A172 (cell line): ENCODE measurements around the gene CFAP73. TPM values are rescaled to one million over a fixed set of nuclear protein-coding genes. Genes with fewer than 3 reads are reported as not detected.

Experiments
- DNase-seq: peaks from one replicate; pipeline ENCODE4 v3.0.0-alpha.2; 2015; ENCODE audit warnings: low spot score
- total RNA-seq: library from RNA; depleted of rRNA; stranded (reverse); fragments of >200 nt; shearing (Covaris generic); gene quantifications from 2 replicates; pipeline ENCODE4 v1.2.3, GENCODE V29; 2014

CFAP73 gene
- total RNA-seq, 1 experiment from 2014 or later = 1.2 TPM

DNA sequence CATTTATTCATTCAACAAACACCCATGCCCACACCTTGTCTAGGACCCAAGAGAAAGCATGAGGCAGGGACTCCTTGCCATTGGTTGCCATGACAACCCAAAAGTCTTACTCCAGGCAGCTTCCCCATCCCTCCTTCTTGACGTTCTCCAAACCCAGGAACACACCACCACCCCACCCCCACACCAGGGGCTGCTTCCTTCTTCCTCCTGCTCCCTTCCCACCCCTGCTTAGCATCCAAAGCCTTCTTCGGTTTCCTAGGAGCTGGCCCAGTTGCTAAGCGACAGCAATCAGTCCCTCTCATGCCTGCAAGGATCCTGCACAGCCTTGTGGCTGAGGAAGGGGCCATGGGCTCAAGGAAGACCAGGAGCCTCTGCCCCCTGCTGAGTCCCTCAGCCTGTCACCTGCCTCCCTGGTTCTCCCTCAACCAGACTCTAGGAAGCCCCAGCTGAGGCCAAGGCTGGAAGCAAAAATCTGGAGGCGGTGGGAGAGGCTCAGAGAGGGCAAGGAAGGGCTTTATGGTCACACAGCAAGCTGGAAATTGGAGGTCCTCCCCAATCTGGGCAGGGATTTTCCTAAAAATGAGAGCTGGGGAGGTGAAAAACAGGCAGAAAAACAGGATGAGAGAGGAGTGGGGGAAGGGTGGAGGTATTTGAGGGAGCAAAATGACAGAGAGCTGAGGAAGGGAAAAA is 29.4 kb upstream of the CFAP73 start:
- DNase-seq = no peak

DNA sequence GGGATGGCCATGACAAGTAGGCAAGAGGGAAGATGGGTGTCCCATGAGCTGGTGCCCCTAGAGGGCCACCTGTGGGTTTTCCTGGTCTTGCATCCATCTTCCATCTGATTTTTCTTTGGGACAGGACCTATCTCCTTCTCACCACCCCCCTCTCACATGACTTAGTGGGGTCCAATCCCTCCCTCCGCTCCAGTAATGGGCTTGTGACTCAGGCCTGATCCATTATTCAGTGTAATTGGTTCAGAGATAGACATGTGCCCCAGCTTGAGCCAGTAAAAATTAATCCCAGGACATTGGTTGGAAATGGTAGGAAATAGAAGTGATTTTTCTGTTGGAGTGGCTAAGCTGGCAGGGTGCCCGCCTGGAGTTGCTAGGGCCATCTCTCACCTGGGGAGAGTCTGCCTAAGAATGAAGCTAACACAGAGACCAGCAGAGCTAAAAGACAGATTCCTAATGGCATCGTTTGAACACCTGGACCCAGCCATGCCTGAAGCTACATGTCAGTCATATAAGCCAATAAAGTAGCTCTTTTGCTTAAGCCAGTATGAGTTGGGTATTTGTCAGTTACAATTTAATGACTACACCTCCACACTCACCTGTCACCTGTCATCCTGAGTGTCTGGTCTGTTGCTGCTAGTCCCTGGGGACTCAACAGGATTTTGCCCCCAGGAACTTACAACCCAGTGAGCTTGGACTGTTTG is 28.7 kb upstream of the CFAP73 start:
- peak; percentile 34 for DNase-seq

- DNase-seq = no peak
Observed at GRCh38 chr12:113127791-113128199, 21.7 kb upstream of the CFAP73 start.

- no peak for DNase-seq
Observed at GRCh38 chr12:113128802-113129663, 20.5 kb upstream of the CFAP73 start.

DNA sequence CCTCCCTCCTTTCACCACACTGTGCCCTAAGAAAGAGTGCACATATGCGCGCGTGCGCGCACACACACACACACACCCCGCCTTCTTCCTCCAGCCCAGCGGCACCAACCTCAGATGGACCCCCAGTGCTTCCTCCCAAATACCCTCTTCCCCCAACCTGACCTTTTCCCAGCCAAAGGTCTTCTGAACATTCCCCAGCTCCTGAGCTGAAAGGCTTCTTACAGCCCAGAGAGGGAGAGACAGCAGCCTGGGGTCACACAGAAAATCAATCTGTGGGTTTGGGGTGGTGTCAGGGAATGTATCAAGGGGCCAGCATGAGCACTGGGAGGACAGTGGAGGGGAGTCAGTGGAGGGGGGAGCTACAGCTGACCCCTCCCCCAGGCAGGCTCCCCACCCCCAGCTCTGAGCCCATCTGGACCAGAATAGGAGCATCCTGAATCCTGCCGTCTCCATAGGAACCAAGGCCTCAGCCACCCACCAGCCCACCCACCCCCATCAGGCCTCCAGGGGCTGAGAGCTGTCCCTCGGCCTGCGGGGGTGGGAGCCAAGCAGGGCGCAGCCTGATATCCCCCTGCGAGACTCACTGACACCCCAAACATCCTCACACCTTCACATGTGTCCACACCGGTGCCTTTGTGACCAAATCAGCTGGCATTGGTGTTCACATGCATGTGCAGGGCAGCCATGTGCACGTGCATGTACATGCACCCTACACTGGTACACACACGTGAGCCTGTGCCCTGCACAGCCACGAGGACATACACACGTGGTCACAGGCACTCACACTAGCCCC is 19.7 kb upstream of the CFAP73 start:
- no peak for DNase-seq

DNA sequence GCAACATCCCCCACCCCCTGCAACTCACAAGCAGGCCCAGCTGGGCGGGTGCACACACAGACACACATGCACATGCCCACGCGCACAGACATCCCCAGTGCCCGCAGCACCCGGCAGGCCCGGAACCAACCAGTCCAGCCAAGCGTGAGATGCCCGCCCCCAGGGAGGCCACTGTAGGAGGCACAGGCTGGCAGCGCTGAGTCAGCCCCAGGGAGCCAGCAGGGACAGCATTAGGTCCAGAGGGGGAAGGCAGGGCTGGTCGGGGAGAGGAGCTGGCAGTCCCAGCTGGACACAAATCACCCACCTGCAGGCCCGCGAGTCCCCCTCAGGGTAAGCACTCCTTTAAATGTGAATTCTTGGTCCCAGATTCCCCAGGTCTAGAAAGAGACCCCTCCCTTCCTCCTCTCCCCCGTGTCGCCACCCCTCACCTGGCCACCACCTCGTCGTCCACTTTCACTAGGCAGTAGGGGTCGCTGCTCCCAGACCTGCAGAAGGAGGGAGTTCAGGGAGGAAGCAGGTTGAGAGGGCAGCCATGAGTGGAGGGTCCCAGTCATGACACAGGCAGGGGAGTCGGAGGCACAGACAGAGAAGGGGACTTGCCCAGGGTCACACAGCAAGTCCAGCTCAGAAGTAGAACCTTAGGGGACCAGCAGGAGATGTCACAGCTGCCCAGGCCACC is 18.9 kb upstream of the CFAP73 start:
- DNase-seq = peak; percentile 41

DNA sequence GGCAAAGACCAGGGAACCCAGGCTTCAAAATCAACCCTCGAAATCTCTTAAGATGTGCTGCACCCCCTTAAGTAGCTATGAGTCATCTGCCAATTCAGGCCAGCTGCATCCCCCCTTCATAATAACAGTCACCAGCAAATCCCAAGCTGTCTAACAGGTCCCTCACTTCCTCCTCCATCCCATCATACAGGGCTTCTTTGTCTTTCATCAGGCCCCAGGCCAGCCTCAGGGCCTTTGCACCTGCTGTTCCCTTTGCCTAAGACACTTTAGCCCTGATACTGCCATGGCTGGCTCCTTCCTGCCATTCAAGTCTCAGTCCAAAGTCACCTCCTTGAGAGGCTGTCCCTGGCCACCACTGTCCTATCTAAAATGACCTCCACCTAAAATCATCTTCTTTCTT is 18.0 kb upstream of the CFAP73 start:
- DNase-seq = no peak

GRCh38 chr12:113133036-113133435 is 16.5 kb upstream of the CFAP73 start:
- DNase-seq = no peak

- DNase-seq = no peak
Observed at GRCh38 chr12:113133666-113134065, 15.9 kb upstream of the CFAP73 start.

DNA sequence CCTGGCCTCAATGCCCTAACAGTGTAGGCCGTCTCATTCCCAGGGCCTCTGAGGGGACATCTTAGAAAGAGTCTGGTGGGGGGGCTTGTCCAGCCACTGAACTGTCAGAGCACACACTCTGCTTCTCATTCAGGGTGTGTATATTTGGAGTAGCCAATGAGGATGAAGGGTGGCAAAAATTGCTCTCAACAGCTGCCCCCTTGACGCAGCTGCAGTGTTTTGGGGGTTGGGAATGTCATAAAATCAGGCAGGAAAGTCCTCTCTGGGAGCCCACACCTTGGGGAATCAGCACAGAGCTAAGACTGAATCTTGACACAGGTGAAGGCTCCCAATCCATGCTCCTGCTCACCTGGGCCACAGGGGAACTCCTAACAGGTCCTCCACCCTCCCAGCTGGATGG is 15.5 kb upstream of the CFAP73 start:
- DNase-seq = no peak

GRCh38 chr12:113134521-113134951 is 15.0 kb upstream of the CFAP73 start:
- DNase-seq = no peak

DNA sequence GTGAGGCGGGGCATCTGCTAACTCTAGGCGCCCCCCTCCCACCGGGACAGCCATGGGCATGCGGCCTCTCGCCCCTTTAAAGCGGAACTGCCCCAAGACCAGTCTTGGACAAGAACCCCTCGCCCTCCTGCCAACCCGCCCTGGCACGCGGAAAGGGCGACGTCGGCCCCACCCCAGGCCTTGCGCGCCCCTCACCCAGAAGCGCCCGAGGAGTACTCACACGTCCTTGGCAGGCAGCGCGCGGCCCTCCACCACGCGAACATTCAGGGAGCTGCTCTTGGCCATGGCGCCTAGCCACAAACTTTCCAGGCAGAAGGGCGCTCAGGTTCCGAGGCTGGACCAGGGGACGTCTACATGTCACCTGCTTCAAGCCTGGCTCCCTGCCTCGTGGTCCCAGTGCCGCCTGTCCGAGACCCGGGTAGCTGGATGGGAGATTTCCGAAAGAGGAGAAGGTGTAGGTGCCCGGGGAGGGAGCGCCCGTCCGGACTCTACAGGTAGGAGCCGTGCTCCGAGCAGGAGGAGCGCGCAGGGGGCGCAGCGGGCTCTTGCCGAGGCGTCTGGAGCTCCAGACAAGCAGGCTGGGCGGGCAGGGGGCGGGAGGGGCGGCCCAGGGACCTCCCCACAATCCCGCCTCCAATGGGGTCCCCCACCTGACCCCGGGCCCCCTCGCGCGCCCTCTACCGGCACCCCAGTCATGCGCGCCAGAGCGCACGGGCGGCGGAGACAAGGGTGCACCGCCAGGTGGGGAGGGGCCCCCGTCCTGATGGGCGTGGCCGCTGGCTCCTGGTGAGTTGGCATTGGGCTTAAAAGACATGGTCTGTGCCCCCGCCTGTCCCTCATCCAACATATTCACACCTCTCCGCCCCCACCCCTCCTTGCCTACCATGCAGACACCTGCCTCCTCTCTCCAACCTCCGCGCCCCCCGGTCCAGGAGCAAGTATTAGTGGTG is 14.1 kb upstream of the CFAP73 start, which contains the start of gene RASAL1:
TSS of gene RASAL1 (minus strand) at position 584 of the 950 bp plus-strand sequence. CDS start at position 285, 299 bp downstream.
- DNase-seq = no peak

- DNase-seq = no peak
Observed at GRCh38 chr12:113136128-113136989, 13.2 kb upstream of the CFAP73 start.

GRCh38 chr12:113136990-113137511 is 12.5 kb upstream of the CFAP73 start:
- no peak for DNase-seq

DNA sequence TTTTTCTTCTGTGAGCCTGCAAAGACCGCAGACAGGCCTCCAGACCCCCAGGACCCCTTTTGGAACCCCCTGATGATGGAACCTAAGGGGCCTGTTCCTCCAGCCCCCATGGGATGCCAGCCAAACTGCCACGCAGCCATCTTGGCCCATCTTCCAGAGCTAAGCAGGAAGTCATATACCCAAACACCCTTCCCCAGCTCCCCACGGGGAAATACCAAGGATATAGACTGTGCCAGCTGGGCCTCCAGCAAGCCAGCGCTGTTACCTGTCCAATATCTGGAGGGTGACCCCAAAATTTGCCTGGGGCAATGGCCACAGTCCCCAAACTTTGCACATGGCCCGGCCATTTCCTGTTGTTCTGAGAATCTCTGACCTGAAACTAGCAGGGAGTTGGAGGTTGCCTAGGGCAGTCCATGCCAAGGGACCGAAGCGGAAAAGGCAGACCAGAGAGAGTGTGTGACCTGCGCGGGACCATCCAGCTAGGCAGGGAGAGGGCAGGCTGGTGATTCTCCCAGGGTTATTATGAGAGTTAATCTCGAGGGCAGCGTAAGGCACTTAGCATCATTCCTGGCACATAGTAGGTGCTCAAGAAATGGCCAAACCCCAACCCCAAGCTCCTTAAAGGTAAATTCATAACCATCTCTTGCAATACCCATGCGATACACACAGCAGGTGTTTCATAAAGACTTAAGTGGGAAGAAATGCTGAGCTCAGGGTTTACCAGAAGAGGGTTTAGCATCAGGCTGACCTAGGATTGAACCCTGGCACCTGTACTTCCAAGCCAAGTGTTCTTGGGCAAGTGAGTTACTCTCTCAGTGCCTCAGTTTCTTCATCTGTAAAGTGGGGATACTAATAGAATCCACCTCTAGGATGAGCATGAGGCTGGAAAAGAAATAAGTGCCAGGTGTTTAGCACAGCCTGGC is 11.4 kb upstream of the CFAP73 start:
- DNase-seq = no peak

- no peak for DNase-seq
Observed at GRCh38 chr12:113138826-113139225, 10.7 kb upstream of the CFAP73 start.

GRCh38 chr12:113140706-113141105 is 8.8 kb upstream of the CFAP73 start:
- DNase-seq = no peak
